NT2/D1 (cell line): ENCODE results near the gene CEACAM6.

Experiments
- YY1 ChIP-seq: IDR thresholded peaks from 2 replicates; pipeline ENCODE4 v1.6.1; 2011; ENCODE audit not compliant: insufficient read length, insufficient read depth
- ZNF274 ChIP-seq: IDR thresholded peaks from 2 replicates; pipeline ENCODE4 v1.6.1; 2011; ENCODE audit warnings: mild to moderate bottlenecking, low read depth, low read length

- TF ChIP-seq YY1 (no peak), ZNF274 (no peak)
Observed at GRCh38 chr19:41784743-41785142, 29.4 kb downstream of the CEACAM6 start.
